Occipital lobe (tissue), 2 donors: Measurements from ENCODE around the gene UFD1. TPM values are rescaled to one million over a fixed set of nuclear protein-coding genes. Genes with fewer than 3 reads are reported as not detected.

Experiments
- DNase-seq: peaks from one replicate; lab custom pipeline; 2025; lab: John Stamatoyannopoulos, UW
- total RNA-seq: library from RNA; depleted of rRNA; stranded (reverse); fragments of >200 nt; gene quantifications from one replicate; pipeline ENCODE4 v1.2.3, GENCODE V29; 2014

The UFD1 gene
- total RNA-seq, 1 donor from 2014 or later = 22.3 TPM

DNA sequence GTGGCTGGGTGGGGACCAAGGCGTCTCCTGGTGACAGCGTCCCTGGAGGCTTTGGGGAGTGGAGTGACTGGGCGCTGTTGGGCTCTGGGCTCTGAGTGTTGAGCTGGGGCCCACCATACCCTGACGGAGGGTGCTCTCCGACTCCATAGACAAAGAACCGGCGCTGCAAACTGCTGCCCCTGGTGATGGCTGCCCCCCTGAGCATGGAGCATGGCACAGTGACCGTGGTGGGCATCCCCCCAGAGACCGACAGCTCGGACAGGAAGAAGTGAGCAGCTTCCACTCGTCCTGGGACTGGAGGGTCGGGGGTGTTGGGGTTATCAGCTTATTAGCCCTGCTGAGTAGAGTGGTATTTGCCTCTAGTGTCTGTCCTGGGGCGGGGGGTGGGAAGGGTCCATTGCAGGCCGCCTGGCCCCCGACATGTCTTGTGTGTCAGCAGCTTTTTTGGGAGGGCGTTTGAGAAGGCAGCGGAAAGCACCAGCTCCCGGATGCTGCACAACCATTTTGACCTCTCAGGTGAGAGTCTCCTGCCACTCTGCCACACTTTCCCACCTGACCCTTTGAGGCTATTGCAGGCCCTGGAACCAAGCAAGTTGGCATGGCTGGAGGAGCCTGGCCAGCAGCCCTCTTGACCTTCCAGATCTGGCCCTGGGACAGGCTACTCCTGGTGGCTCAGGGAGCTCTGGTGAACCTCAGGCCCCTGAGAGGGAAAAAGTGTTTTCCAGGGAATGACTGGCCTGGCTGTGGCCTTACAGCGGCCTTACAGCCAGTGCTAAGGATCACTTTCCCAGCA lies 37.6 kb upstream of the UFD1 start:
- DNase-seq = no peak

DNA sequence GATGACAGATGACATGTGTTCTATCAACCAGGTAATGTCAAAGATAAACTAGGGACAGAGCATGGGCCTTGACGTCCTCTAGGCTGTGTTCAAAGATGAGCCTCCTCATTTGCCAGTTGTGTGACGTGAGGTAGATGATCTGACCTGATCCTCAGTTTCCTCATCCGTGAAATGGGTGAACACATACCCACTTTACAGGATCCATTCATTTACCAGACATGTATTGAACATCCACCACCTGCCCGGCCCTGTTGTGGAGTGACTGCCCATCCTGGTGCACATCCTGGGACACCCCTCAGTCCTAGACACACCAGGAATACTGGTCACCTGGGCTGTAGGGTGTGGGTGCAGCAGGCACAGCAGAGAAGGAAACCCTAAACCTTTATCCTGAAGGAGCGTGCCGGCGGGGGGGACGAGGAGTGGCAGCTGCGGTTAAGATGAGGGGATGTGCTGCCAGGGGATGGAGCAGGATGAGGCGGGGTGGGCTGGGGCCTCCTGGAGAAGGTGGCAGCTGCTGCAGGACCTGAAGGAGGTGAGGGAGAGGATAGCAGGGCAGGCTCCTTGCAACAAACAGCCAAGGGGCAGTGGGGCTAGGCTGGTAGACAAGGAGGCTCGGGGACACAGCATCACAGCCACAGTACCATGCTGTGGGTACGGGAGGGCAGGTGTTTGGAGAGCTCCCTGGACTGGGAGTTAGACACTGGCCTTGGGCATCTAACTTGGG lies 36.8 kb upstream of the UFD1 start:
- DNase-seq = no peak

DNA sequence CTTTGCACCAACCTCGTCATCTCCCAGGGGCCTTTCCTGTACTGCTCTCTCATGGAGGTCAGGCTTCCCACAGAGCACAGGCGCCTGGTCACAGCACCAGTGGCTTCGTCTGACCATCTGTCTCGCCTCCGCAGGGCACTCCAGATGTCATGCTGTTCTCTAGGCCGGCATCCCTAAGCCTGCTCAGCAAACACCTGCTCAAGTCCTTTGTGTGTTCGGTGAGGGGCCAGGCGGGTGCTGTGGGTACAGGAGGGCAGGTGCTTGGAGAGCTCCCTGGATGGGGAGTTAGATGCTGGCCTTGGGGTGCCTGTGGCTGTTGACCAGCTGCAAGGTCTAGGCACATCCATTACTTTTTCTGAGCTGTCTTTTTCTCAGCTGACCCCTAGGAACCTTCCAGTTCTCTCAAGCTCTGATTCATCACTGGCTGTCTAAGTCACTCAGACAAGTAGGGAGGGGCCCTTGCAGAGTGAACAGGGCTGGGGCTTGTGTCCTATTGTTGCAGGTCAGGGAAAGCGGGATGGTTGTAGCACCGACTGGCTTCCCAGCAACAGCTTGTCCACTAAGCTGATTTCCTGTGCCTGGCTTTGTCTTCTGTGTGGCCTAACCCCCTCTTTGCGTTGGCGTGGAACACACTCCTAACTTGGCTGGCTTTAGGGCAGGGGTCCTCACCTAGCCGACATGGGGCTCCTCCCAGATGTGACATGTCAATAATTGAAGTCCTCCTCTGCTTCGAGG lies 36.0 kb upstream of the UFD1 start:
- no peak for DNase-seq

DNA sequence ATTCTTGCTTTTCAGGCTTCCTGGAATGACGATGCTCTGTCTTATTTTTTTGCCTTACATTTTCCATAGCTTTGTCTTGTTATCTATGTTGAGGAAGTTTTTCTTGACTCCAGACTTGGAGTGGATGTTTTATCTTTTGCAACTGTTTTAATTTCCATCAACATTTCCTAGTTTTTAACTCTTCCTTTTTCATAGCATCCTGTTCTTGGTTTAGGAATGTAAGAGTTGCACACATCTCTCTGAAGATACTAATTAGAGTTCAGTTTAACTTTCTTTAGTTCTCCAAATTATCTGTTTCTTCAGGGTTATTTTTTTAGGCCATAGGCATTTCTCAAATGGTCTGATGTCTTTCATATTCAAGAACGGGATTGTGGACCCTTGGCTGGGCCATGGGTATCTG lies 34.8 kb upstream of the UFD1 start:
- DNase-seq = no peak

DNA sequence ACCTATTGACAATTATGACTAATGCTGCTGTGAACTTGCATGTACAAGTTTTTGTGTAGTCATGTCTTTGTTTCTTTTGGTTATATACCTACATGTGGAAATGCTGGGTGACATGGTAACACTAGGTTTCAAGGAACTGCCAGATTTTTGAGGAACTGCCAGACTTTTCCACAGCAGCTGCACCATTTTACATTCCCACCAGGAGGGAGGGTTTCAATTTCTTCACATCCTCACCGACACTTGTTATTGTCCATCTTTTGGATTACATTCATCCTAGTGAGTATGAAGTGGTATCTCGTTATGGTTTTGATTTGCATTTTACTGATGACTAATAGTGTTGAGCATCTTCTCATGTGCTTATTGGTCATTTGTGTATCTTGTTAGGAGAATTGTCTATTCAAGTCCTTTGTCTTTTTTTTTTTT lies 31.9 kb upstream of the UFD1 start:
- no peak for DNase-seq

DNA sequence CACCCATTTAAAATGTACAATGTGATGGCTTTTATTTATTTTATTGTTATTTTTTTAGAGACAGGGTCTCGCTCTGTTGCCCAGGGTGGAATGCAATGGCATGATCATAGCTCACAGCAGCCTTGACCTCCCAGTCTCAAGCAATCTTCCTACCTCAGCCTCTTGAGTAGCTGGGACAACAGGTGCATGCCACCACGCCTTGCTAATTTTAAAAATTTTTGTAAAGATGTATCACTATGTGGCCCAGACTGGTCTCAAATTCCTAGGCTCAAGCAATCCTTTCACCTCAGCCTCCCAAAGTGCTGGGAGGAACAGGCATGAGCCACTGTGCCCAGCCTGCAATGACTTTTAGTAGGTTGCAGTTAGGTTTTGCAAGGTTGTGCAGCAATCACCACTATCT lies 30.9 kb upstream of the UFD1 start:
- DNase-seq = no peak

DNA sequence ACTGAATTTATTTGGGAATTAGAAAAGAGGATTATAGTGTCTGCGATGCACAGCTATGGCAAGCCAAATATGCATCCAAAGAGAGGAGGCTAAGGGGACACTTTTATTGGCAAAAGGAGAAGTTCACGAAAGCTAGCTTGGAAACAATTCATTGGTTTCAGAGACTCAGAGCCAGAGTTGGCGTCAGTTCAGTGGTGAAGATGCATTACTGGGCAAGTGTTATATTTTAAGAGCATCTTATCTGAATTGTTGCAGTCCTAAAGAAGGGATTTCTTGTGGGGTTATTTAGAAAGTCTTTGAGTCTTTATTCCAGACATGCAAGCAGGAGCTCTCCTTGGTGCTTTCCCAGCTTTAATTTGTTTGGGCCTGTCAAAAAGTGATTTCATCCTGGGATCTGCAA lies 30.2 kb upstream of the UFD1 start:
- no peak for DNase-seq

DNA sequence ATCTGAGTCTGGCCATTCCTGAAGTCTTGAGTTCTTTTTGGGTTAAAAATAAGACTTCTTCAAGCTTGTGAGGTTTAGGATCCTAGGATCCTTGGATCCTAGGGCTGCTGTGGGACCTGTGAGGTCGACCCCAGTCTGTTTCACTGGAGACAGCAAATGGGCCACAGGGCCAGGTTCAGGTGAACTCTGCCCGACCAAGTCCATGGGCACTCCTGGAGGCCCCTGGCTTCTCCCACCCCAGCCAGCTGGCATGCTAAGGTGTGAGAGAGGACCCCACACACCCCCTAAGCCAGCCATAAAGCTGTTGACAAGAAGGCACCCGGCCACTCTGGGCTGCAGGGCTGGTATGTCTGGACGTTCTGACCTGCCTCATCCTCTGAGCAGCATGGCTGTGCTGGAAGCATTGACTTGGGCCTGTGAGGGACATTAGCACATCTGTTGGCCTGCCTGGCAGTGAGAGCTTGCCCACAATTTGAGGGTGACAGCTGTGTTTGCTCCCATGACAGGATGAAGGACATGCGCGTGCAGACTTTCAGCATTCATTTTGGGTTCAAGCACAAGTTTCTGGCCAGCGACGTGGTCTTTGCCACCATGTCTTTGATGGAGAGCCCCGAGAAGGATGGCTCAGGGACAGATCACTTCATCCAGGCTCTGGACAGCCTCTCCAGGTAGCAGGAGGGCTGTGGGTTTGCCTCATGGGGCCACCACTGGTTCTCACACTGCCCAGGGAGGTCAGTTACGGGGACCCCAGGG lies 29.2 kb upstream of the UFD1 start:
- DNase-seq = no peak

DNA sequence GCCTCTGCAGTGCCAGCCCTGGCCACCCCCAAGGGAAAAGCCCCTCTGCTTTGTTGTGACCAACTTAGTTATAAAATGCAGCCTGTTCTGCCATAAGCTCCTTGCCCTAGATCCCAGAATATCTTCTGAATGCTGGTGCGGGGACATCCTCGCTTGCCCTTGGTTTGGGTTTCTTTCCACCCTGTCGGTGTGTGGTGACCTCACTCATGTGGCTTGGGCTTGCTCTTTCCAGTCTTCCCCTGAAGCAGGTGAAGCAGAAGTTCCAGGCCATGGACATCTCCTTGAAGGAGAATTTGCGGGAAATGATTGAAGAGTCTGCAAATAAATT lies 28.5 kb upstream of the UFD1 start:
- DNase-seq = no peak

DNA sequence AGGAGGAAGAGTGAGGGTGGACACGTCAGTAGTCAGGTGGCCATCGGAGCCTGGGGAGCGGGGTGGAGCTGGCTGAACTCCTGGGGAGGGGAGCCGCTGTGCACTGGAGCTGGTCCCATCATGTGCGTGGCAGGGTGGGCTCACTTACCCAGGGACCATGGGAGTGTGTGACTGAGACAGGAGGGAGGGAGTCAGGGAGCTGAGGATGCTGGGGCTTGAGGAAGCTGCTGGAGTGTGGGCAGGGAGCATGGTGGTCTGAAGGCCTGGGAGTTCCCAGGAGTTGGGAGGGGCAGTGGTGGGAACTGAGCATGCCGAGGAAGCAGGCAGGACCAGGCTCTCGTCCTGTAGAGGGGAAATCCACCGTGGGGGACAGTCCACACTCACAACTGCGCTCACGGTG lies 27.2 kb upstream of the UFD1 start:
- no peak for DNase-seq

DNA sequence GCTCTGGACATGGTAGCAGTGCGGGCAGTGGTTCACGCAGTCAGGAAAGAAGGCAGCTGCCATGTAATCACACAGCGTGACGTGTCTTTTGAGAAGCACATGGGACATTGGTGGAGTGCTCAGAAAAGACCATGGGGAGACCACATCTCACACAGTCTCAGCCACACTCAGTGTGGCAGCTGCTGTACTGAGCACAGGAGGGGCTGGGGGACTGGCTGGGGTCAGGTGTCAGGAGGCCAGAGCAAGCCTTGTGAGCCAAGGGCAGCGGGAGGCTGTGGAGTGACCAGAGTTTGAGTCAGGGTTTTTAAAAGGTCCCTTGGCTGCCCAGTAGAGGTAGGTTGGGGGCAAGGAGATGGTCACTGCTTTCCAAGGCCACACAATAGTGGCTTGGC lies 26.7 kb upstream of the UFD1 start:
- DNase-seq = no peak

DNA sequence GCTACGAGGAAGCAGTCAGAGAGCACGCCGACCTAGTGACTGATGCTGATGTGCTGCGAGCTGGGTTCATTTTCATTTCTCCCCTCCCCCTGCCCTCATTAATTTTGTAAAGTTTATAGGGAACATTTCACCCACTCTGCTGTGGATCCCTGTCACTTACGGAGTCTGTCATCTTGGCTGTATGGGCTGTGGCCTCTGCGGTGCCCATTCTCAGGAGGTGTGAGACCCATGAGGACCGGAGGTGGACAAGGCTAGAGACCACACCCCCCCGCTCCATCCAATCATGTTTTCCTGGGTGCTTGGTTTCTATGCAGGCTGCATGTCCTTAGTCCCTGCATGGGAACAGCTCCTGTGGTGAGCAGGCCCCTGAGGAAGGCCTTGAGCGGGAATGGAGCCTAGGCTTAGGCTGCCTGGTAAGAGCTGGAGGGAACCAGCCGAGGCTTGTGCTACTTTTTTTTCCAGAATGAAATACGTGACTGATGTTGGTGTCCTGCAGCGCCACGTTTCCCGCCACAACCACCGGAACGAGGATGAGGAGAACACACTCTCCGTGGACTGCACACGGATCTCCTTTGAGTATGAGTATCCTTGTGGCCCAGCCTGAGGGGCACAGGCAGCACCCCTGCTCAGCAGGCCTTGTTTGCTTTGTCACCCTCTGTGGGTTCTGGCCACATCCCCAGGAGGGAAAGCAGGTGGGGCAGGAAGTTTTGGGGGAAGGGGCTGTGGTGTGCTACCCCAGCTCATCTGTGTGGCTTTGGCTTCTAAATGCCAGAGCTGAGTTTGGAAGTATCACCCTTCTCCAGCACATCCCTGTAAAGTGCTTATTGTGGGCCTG lies 26.1 kb upstream of the UFD1 start:
- DNase-seq = no peak

DNA sequence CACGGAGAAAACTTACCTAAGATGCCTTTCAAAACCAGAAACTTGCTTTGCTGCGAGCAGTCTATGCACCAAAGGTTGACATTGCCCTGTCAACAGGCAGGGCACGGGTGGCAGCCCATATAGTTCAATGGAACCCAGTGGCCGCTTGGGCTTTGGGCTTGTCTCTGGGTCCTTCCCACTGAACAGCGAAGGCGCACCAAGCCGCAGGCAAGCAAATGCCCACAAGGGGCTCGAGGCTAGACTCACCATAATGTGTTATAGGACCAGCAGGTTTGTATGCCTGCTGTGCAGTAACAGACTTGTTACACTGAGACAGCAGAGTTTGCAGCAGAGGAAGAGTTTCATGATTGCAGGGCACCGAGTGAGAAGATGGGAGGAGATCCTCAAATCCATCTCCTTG lies 24.9 kb upstream of the UFD1 start:
- no peak for DNase-seq

DNA sequence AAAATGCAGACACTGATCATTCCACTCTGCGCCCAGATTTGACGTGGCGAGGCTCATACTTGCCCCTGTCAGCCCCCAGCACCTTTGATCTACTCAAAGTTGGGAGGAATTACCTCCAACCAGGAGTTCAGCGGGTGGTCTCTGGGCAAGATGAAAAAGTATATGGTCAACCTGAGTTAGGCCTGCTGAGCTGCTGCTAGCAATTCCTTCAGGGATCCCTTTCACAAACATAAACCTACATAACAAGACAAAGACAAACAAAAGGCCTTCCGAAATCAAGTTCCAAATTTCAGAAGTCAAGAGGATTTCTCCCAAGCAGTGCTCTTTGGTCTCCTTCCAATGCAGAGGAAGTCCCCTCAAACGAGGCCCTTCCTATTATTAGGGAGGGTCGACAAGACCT lies 24.4 kb upstream of the UFD1 start:
- no peak for DNase-seq

DNA sequence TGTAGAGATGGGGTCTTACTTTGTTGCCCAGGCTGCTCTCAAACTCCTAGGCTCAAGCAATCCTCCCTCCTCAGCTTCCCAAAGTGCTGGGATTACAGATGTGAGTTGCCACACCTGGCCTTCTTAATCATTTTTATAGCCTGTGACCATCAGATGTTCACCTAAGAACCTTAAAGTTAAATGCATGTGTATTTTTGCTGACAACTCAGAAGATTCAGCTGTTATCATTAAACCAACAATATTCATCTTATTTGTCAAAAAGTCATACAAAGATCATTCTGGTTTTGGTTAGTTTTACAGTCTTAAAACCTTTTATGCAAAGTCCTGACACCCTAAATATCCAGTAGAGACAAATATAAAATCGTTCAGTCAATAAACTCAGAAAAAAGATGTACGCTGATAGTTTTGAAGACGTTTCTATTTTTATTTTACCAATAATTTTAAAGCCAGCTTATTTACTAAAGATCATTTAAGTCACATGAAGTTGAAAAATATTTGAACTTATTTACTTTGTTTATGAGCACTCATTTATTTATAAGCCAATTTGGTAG lies 23.0 kb upstream of the UFD1 start:
- DNase-seq = no peak

DNA sequence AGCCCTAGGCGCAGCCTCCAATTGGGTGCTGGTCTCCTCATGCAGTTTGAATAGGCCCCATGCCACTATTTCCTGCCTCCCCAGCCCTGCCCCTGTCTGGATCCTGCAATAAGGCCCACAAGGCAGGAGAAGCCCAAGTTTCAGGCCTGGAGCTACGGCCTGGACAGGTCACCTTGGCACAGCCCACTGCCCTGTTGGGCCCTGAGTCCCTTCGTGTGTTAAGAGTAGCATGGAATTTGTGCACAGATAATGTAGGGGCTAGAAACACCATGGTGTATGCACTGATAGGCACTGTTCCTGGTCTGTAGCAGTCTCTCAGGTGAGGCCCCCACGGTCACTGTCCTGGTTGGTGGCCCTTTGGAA lies 20.9 kb upstream of the UFD1 start:
- DNase-seq = no peak

DNA sequence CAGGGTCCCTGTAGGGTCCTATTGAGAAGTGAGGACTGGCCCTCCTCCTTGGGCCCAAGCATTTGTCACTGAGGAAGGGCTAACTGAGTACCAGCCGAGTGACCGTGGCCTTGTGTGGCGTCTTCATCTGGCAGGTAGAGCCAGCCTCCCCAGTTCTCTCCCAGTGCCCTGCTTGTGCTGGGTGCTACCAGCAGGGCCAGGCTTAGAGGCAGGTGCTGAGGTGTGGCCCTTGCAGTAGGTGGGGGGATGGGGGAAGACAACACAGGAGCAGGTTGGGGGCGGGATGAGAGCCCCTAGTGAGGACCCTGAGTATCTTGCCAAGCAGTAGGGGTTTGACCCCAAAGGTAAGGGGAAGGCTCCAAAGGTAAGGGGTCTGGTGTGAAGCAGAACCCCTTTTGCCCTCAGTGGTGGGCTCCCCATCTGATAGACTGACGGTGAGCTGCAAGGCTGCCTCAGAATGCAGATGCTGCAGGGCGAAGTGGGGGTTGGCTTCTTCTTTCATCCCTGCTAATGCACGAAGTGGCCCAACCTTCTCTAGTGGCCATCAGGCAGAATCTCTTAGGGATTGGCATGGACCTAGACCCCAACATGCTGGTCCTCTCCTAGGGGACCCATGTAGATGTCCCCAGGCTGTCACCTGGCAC lies 20.4 kb upstream of the UFD1 start:
- DNase-seq = no peak

DNA sequence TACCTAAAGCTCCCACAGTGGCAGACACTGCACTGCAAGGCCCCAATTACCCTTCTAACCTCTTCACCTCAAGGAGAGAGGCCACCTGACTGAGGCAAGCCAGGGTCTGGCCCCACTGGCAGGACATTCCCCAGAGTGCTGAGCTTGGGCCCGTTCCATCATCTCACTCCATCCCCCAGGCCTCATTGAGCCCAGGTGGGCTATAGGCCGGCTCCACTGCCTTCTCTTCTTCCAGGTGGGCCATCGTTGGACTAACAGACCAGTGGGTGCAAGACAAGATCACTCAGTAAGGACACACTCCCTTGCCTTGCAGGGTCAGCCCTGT lies 19.8 kb upstream of the UFD1 start:
- no peak for DNase-seq

DNA sequence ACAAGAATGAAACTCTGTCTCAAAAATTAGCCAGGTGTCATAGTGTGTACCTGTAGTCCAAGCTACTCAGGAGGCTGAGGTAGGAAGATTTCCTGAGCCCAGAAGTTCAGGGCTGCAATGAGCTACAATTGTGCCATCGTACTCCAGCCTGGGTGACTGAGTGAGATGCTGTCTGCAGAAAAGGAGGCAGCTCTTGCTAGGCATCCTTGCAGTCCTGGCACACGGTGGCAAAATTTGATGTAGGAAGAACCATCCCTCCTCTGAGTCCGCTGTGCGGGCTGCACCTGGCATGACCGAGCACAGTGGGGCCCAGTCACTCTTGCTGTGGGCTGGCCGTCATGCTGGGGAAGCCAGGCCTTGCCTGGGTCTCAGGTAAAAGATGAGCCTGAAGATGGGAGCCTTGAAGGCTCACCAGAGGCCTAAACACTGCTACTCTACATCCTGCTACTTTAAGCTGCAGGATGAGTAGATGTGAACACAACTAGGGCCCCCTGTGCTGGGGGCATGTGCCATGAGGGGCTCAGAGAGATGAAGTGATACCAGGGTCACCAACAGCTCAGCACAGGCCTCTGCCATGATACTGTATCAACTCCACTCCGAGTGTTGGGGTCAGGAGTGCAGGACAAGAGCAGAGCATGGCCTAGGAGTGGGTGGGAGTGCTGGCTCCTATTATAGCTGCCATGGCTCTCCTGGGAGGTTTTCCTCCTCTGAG lies 19.3 kb upstream of the UFD1 start:
- no peak for DNase-seq

DNA sequence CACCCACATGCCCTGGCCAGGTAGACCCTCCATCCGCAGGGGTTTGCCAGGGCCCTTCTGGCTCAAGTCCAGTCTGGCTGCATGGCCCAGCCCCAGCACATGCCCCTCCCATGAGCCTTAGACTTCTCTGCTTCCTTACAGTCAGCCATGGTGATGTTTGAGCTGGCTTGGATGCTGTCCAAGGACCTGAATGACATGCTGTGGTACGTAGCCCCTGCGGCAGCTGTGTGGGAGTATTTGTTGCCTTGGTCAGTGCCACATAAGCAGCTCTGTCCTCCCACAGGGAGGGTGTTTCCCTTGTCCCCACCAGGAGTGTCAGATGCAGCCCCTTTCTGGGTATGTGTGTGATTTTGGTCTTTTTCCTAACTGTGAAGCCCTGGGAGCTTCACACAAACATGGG lies 18.3 kb upstream of the UFD1 start:
- DNase-seq = no peak
